ENCODE results near the gene VAMP1. TPM values are rescaled to one million over a fixed set of nuclear protein-coding genes. Genes with fewer than 3 reads are reported as not detected.

VAMP1 gene
- total and polyA plus RNA-seq, 9 of the 15 experiments (the other 6 are each of a cell fraction or from before 2014, with no cell fraction given), result 0.76 to 13.2 (median 4.2) TPM

DNA sequence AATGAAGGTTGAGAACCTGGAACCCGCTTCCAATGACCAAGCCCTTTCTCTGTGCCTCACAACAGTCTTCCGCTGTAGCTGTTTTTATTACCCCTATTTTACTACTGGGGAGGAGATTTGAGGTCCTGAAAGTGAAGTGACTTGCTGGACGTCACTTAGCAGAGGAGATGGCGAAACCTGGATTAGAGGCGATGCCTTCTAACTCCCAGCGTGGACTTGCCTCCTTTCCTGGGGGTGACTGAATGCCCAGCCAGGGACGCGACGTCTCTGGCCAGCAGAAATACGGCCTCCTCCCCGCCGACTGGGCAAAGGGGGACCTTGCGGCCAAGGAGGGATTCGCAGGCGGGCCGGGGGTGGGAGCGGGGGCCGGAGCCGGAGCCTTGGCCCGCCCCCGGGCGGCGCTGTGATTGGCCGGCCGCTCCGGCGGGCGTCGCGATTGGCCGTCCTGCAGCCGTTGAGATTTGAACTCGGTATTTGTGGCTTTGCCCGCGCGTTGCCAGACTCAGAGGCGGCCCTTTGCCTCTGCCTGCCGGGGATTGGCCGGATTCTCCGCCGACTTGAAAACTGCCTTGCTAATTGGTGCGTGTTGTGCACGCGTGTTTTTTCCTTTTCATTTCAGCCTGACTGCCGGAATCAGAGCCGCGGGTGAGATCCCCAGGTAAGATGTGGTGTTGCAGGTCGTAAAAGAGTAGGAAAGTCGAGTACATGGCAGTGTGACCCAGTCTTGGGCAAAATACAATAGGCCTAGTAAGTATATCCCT, 23.2 kb upstream of the VAMP1 start, which contains the start of gene NCAPD2 (continued):
- TF ChIP-seq, protein P1, sequence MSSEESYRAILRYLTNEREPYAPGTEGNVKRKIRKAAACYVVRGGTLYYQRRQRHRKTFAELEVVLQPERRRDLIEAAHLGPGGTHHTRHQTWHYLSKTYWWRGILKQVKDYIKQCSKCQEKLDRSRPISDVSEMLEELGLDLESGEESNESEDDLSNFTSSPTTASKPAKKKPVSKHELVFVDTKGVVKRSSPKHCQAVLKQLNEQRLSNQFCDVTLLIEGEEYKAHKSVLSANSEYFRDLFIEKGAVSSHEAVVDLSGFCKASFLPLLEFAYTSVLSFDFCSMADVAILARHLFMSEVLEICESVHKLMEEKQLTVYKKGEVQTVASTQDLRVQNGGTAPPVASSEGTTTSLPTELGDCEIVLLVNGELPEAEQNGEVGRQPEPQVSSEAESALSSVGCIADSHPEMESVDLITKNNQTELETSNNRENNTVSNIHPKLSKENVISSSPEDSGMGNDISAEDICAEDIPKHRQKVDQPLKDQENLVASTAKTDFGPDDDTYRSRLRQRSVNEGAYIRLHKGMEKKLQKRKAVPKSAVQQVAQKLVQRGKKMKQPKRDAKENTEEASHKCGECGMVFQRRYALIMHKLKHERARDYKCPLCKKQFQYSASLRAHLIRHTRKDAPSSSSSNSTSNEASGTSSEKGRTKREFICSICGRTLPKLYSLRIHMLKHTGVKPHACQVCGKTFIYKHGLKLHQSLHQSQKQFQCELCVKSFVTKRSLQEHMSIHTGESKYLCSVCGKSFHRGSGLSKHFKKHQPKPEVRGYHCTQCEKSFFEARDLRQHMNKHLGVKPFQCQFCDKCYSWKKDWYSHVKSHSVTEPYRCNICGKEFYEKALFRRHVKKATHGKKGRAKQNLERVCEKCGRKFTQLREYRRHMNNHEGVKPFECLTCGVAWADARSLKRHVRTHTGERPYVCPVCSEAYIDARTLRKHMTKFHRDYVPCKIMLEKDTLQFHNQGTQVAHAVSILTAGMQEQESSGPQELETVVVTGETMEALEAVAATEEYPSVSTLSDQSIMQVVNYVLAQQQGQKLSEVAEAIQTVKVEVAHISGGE (CRISPR knock-in tag; IDR thresholded peaks at IDR 0.05), result peak in 1 of 3 experiments; percentile 95; a peak in 2 of 6 replicates
- TF ChIP-seq NRF1 (conservative IDR thresholded peaks at IDR 0.05 in 1 of 2, IDR thresholded peaks at IDR 0.05 in 1 of 2), result peak; percentile 47 to 53; a peak in 2 of 4 replicates
- 0 out of 2 replicates have a peak, but pooled peaks have one; percentile 25 for TF ChIP-seq NR1H2 (CRISPR knock-in tag; IDR thresholded peaks at IDR 0.05)
- no peak for TF ChIP-seq NR2C1 (IDR thresholded peaks at IDR 0.05)
- no peak for TF ChIP-seq NR2C1 (tag; IDR thresholded peaks at IDR 0.05)
- TF ChIP-seq FOXP1 (CRISPR knock-in tag; IDR thresholded peaks at IDR 0.05), result no peak
- TF ChIP-seq, protein P2, sequence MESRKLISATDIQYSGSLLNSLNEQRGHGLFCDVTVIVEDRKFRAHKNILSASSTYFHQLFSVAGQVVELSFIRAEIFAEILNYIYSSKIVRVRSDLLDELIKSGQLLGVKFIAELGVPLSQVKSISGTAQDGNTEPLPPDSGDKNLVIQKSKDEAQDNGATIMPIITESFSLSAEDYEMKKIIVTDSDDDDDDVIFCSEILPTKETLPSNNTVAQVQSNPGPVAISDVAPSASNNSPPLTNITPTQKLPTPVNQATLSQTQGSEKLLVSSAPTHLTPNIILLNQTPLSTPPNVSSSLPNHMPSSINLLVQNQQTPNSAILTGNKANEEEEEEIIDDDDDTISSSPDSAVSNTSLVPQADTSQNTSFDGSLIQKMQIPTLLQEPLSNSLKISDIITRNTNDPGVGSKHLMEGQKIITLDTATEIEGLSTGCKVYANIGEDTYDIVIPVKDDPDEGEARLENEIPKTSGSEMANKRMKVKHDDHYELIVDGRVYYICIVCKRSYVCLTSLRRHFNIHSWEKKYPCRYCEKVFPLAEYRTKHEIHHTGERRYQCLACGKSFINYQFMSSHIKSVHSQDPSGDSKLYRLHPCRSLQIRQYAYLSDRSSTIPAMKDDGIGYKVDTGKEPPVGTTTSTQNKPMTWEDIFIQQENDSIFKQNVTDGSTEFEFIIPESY (CRISPR knock-in tag; IDR thresholded peaks at IDR 0.05), result no peak; the same call in 1 of the 2 replicates
- TF ChIP-seq ZNF79 (CRISPR knock-in tag; IDR thresholded peaks at IDR 0.05; ENCODE audit: low read depth), result no peak
- no peak; the same call in 1 of the 2 replicates for TF ChIP-seq ZNF24 (IDR thresholded peaks at IDR 0.05)
- no peak for TF ChIP-seq NELFE (IDR thresholded peaks at IDR 0.05; ENCODE audit: insufficient read depth, insufficient read length)
- TF ChIP-seq RCOR1 (IDR thresholded peaks at IDR 0.05; ENCODE audit: borderline replicate concordance in 1 of 2, low read depth in 2 of 2, low read length in 2 of 2), result peak in 1 of 2 experiments; percentile 3; a peak in 1 of 4 replicates
- TF ChIP-seq E2F3 (CRISPR knock-in tag; IDR thresholded peaks at IDR 0.05), result peak; percentile 55; the same call in 1 of the 2 replicates
- TF ChIP-seq HNRNPK (IDR thresholded peaks at IDR 0.05; ENCODE audit: low read depth, low read length, poor library complexity, severe bottlenecking), result no peak
- TF ChIP-seq, protein P3, sequence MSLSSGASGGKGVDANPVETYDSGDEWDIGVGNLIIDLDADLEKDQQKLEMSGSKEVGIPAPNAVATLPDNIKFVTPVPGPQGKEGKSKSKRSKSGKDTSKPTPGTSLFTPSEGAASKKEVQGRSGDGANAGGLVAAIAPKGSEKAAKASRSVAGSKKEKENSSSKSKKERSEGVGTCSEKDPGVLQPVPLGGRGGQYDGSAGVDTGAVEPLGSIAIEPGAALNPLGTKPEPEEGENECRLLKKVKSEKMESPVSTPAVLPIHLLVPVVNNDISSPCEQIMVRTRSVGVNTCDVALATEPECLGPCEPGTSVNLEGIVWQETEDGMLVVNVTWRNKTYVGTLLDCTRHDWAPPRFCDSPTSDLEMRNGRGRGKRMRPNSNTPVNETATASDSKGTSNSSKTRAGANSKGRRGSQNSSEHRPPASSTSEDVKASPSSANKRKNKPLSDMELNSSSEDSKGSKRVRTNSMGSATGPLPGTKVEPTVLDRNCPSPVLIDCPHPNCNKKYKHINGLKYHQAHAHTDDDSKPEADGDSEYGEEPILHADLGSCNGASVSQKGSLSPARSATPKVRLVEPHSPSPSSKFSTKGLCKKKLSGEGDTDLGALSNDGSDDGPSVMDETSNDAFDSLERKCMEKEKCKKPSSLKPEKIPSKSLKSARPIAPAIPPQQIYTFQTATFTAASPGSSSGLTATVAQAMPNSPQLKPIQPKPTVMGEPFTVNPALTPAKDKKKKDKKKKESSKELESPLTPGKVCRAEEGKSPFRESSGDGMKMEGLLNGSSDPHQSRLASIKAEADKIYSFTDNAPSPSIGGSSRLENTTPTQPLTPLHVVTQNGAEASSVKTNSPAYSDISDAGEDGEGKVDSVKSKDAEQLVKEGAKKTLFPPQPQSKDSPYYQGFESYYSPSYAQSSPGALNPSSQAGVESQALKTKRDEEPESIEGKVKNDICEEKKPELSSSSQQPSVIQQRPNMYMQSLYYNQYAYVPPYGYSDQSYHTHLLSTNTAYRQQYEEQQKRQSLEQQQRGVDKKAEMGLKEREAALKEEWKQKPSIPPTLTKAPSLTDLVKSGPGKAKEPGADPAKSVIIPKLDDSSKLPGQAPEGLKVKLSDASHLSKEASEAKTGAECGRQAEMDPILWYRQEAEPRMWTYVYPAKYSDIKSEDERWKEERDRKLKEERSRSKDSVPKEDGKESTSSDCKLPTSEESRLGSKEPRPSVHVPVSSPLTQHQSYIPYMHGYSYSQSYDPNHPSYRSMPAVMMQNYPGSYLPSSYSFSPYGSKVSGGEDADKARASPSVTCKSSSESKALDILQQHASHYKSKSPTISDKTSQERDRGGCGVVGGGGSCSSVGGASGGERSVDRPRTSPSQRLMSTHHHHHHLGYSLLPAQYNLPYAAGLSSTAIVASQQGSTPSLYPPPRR (CRISPR knock-in tag; IDR thresholded peaks at IDR 0.05; ENCODE audit: borderline replicate concordance), result no peak
- TF ChIP-seq PPARD (CRISPR knock-in tag; IDR thresholded peaks at IDR 0.05), result no peak
- TF ChIP-seq KDM5B (IDR thresholded peaks at IDR 0.05; ENCODE audit: insufficient replicate concordance, low read depth, low read length), result peak; percentile 43
